Mucosa of gallbladder (tissue), 1 donor: ENCODE data around the gene ANKRD40CL. TPM values are rescaled to one million over a fixed set of nuclear protein-coding genes. Genes with fewer than 3 reads are reported as not detected.
"Not testable (repeated sequence)": the region's sequence is repeated elsewhere in the genome, so short reads cannot be mapped to it uniquely, and the experiment has no call there.

Experiments
- DNase-seq: peaks from one replicate; pipeline ENCODE4 v3.0.0-alpha.2; 2020; ENCODE audit warnings: low spot score
- total RNA-seq: library from RNA; stranded (reverse); gene quantifications from one replicate; pipeline ENCODE4 v1.2.1, GENCODE V29; 2021
- donor health status: DM: no; HTN: no; CAD: no.

Gene ANKRD40CL
- total RNA-seq, 1 donor from 2014 or later = 10.9 TPM

- DNase-seq = no peak
These were observed 5.1 kb downstream of the ANKRD40CL start for GRCh38 chr17:50762177-50762576.

GRCh38 chr17:50758989-50759544, 8.3 kb downstream of the ANKRD40CL start:
- no peak for DNase-seq

GRCh38 chr17:50758524-50758923, 8.8 kb downstream of the ANKRD40CL start:
- DNase-seq = no peak

- no peak for DNase-seq
These were observed 12.8 kb downstream of the ANKRD40CL start for GRCh38 chr17:50754521-50754920.

- DNase-seq = no peak
These were observed 18.1 kb downstream of the ANKRD40CL start for GRCh38 chr17:50749245-50749644.

- DNase-seq = no peak
These were observed 21.7 kb downstream of the ANKRD40CL start for GRCh38 chr17:50745631-50746030.

GRCh38 chr17:50739098-50739497, 28.2 kb downstream of the ANKRD40CL start:
- DNase-seq = no peak

GRCh38 chr17:50737118-50737698, 30.1 kb downstream of the ANKRD40CL start:
- DNase-seq = no peak

GRCh38 chr17:50735287-50735686, 32.0 kb downstream of the ANKRD40CL start:
- no peak for DNase-seq

GRCh38 chr17:50731575-50732460, 35.5 kb downstream of the ANKRD40CL start:
- no peak for DNase-seq

GRCh38 chr17:50728881-50729765, 38.2 kb downstream of the ANKRD40CL start:
- DNase-seq = no peak

- no peak for DNase-seq
These were observed 39.2 kb downstream of the ANKRD40CL start for GRCh38 chr17:50728112-50728429.

GRCh38 chr17:50725769-50726655, 41.3 kb downstream of the ANKRD40CL start:
- no peak for DNase-seq

- DNase-seq = not testable (repeated sequence)
These were observed 42.7 kb downstream of the ANKRD40CL start for GRCh38 chr17:50724622-50725021.

GRCh38 chr17:50722746-50723145, 44.6 kb downstream of the ANKRD40CL start:
- DNase-seq = no peak

- DNase-seq = no peak
These were observed 45.9 kb downstream of the ANKRD40CL start for GRCh38 chr17:50721194-50722010.

GRCh38 chr17:50719924-50720794, 47.2 kb downstream of the ANKRD40CL start:
- DNase-seq = no peak

- DNase-seq = peak; percentile 93
These were observed 48.0 kb downstream of the ANKRD40CL start, which contains the start of gene LUC7L3 for GRCh38 chr17:50719144-50719923. LUC7L3 (plus strand) TSS chr17:50719603; CDS start chr17:50719733, 130 bp downstream.
